Kidney epithelial cell (primary cell): Measurements from ENCODE around the gene TOE1. TPM values are rescaled to one million over a fixed set of nuclear protein-coding genes. Genes with fewer than 3 reads are reported as not detected.
A peak's percentile ranks its signal among the peaks of the same experiment; 100 is the strongest.

Experiments
- DNase-seq: peaks from one replicate; pipeline ENCODE4 v3.0.0-alpha.2; 2010; ENCODE audit warnings: low read depth
- H3K27me3 ChIP-seq: 2 replicates; pipeline ENCODE4 v1.6.0; 2011; ENCODE audit warnings: low read length; ENCODE audit not compliant: control insufficient read depth, insufficient read depth
- H3K36me3 ChIP-seq: 2 replicates; pipeline ENCODE4 v1.5.1; 2011; ENCODE audit warnings: low read length; ENCODE audit not compliant: control insufficient read depth, insufficient read depth
- H3K4me3 ChIP-seq: 2 replicates; pipeline ENCODE4 v1.5.1; 2011; ENCODE audit warnings: low read depth, mild to moderate bottlenecking, control low read depth, low read length
- CTCF ChIP-seq: IDR thresholded peaks from 2 replicates; pipeline ENCODE4 v1.5.1; 2011; ENCODE audit warnings: mild to moderate bottlenecking, moderate library complexity, low read length, control low read depth, inconsistent platforms; ENCODE audit not compliant: insufficient read depth, poor library complexity, severe bottlenecking
- total RNA-seq: library from RNA; depleted of rRNA; stranded (reverse); fragments of >200 nt; gene quantifications from 2 replicates; pipeline ENCODE4 v1.2.3, GENCODE V29; 2015

Gene TOE1
- total RNA-seq, 1 donor from 2014 or later = 14.8 TPM

GRCh38 chr1:45300669-45300997 is 39.3 kb upstream of the TOE1 start:
- TF ChIP-seq CTCF = no peak
- DNase-seq = no peak
- H3K4me3 ChIP-seq = no peak overlapping the region
- H3K27me3 ChIP-seq = no peaks in the 10 kb centered on the region
- no peaks in the 10 kb centered on the region for H3K36me3 ChIP-seq

- TF ChIP-seq CTCF = no peak
- Histone ChIP-seq H3K36me3 (no peaks in the 10 kb centered on the region), H3K4me3 (peak overlapping the region; percentile 51), H3K27me3 (no peaks in the 10 kb centered on the region)
- no peak for DNase-seq
These were observed 37.3 kb upstream of the TOE1 start for GRCh38 chr1:45302505-45303150.

- Histone ChIP-seq H3K27me3 (no peaks in the 10 kb centered on the region), H3K36me3 (no peaks in the 10 kb centered on the region), H3K4me3 (peak overlapping the region; percentile 68)
- TF ChIP-seq CTCF = peak; percentile 74
- DNase-seq = peak; percentile 82
These were observed 36.3 kb upstream of the TOE1 start for GRCh38 chr1:45303520-45304310.

- H3K4me3 ChIP-seq = peak overlapping the region; percentile 68
- no peaks in the 10 kb centered on the region for H3K27me3 ChIP-seq
- no peak for DNase-seq
- no peaks in the 10 kb centered on the region for H3K36me3 ChIP-seq
- TF ChIP-seq CTCF = no peak
These were observed 35.5 kb upstream of the TOE1 start for GRCh38 chr1:45304311-45305081.

- Histone ChIP-seq H3K36me3 (no peaks in the 10 kb centered on the region), H3K27me3 (no peaks in the 10 kb centered on the region), H3K4me3 (no peak overlapping the region)
- no peak for TF ChIP-seq CTCF
- no peak for DNase-seq
These were observed 34.7 kb upstream of the TOE1 start for GRCh38 chr1:45305231-45305630.
